NCI-H526 (cell line): ENCODE measurements around the gene CD151.

Experiments used
- DNase-seq, 2 experiments: peaks; one replicate each; lab custom pipeline; 2025; lab: John Stamatoyannopoulos, UW

CD151 gene

GRCh38 chr11:829176-829846 is 3.4 kb upstream of the CD151 start:
- DNase-seq: peak; percentile 78 to 95

- peak in 1 of 2 experiments; percentile 82 for DNase-seq
These were observed 2.9 kb upstream of the CD151 start for GRCh38 chr11:829847-830294.

GRCh38 chr11:830295-831117 is 2.2 kb upstream of the CD151 start:
- peak; percentile 71 to 95 for DNase-seq

GRCh38 chr11:831118-831864 is 1.5 kb upstream of the CD151 start:
- DNase-seq: no peak

GRCh38 chr11:831961-832528 is 707 bp upstream of the CD151 start:
- no peak for DNase-seq

- DNase-seq: peak in 1 of 2 experiments; percentile 84
These were observed 501 bp downstream of the CD151 start for GRCh38 chr11:833114-833791.

- no peak for DNase-seq
These were observed 1.1 kb downstream of the CD151 start for GRCh38 chr11:833849-834311.

GRCh38 chr11:834371-835316 is 1.9 kb downstream of the CD151 start:
- DNase-seq: no peak

GRCh38 chr11:836274-836673 is 3.5 kb downstream of the CD151 start:
- DNase-seq: no peak

- DNase-seq: no peak
These were observed 3.9 kb downstream of the CD151 start for GRCh38 chr11:836700-837099.

- DNase-seq: no peak
These were observed 4.6 kb downstream of the CD151 start for GRCh38 chr11:837189-837989.

- DNase-seq: no peak
These were observed 5.2 kb downstream of the CD151 start for GRCh38 chr11:837990-838307.

- no peak for DNase-seq
These were observed 5.9 kb downstream of the CD151 start for GRCh38 chr11:838441-839279.

- DNase-seq: no peak
These were observed 6.5 kb downstream of the CD151 start for GRCh38 chr11:839280-839623.

GRCh38 chr11:839875-840617 is 7.3 kb downstream of the CD151 start:
- DNase-seq: no peak

GRCh38 chr11:841981-842369 is 9.2 kb downstream of the CD151 start:
- no peak for DNase-seq

GRCh38 chr11:842370-843002 is 9.7 kb downstream of the CD151 start, which contains the start of the genes POLR2L and TSPAN4:
Gene POLR2L, minus strand, starts transcription at chr11:842529. Its CDS starts 21 bp downstream, at chr11:842508.
Gene TSPAN4, plus strand, starts transcription at chr11:842852. Its CDS starts 7,453 bp downstream, at chr11:850305.
- peak; percentile 52 to 97 for DNase-seq
